ENCODE data around the gene PDLIM1. TPM values are rescaled to one million over a fixed set of nuclear protein-coding genes. Genes with fewer than 3 reads are reported as not detected.

The PDLIM1 gene
- polyA plus RNA-seq, 1 donor (not counting 4 experiments of a cell fraction or from before 2014, with no cell fraction given): 298 TPM

- no peak for DNase-seq (ENCODE audit: low read depth, low spot score)
- Histone ChIP-seq H3K9me1 (ENCODE audit: control insufficient read depth, extremely low read depth, insufficient read depth, low read length) (no peaks in the 10 kb centered on the region), H3K36me3 (ENCODE audit: control insufficient read depth in 2 of 2, extremely low read depth in 1 of 2, insufficient read depth in 2 of 2, low read length in 2 of 2) (no peaks in the 10 kb centered on the region), H3K4me1 (ENCODE audit: control insufficient read depth, extremely low read depth, insufficient read depth, low read length) (no peaks in the 10 kb centered on the region), H4K20me1 (ENCODE audit: control insufficient read depth, extremely low read depth, insufficient read depth, low read length) (no peaks in the 10 kb centered on the region), H2AFZ (ENCODE audit: control insufficient read depth, low read length) (no peak overlapping the region), H3K9me3 (ENCODE audit: control insufficient read depth, low read depth, low read length) (no peaks in the 10 kb centered on the region), H3K4me2 (ENCODE audit: control insufficient read depth, extremely low read depth, insufficient read depth, low read depth, low read length) (no peak overlapping the region), H3K4me3 (ENCODE audit: control insufficient read depth in 2 of 3, extremely low read depth in 1 of 3, insufficient read depth in 2 of 3, low read depth in 1 of 3, low read length in 3 of 3) (no peak overlapping the region), H3K27ac (ENCODE audit: control insufficient read depth, insufficient read depth, low read length) (no peak overlapping the region), H3K9ac (ENCODE audit: control insufficient read depth, extremely low read depth, insufficient read depth, low read length) (no peak overlapping the region), H3K79me2 (ENCODE audit: control insufficient read depth, insufficient read depth, low read length) (no peaks in the 10 kb centered on the region), H3K27me3 (ENCODE audit: control insufficient read depth, extremely low read depth, insufficient read depth, low read length) (peaks cover 4% of the 10 kb centered on the region)
- no peak for FAIRE-seq
- TF ChIP-seq CTCF (optimal IDR thresholded peaks at IDR 0.05 in 1 of 3, IDR thresholded peaks at IDR 0.05 in 1 of 3, conservative IDR thresholded peaks at IDR 0.05 in 1 of 3; ENCODE audit: extremely low read depth in 1 of 3, insufficient read depth in 2 of 3, low read length in 3 of 3) (no peak), EZH2 (IDR thresholded peaks at IDR 0.05; ENCODE audit: low read length) (no peak)
- dilution Hi-C loops (cut with MboI; ENCODE audit: extremely low pct_ligation_motif_present, low sequenced_read_pairs): no loop called here
These were observed 24.7 kb upstream of the PDLIM1 start for GRCh38 chr10:95315509-95315908.

- FAIRE-seq (no peak), DNase-seq (ENCODE audit: low read depth, low spot score) (no peak)
- H3K9ac ChIP-seq (ENCODE audit: control insufficient read depth, extremely low read depth, insufficient read depth, low read length): no peak overlapping the region
- H3K27ac ChIP-seq (ENCODE audit: control insufficient read depth, insufficient read depth, low read length): no peak overlapping the region
- no peaks in the 10 kb centered on the region for H3K36me3 ChIP-seq (ENCODE audit: control insufficient read depth in 2 of 2, extremely low read depth in 1 of 2, insufficient read depth in 2 of 2, low read length in 2 of 2)
- no peaks in the 10 kb centered on the region for H3K9me3 ChIP-seq (ENCODE audit: control insufficient read depth, low read depth, low read length)
- TF ChIP-seq CTCF (optimal IDR thresholded peaks at IDR 0.05 in 1 of 3, IDR thresholded peaks at IDR 0.05 in 1 of 3, conservative IDR thresholded peaks at IDR 0.05 in 1 of 3; ENCODE audit: extremely low read depth in 1 of 3, insufficient read depth in 2 of 3, low read length in 3 of 3) (no peak), EZH2 (IDR thresholded peaks at IDR 0.05; ENCODE audit: low read length) (no peak)
- H3K4me1 ChIP-seq (ENCODE audit: control insufficient read depth, extremely low read depth, insufficient read depth, low read length): no peaks in the 10 kb centered on the region
- no peak overlapping the region for H3K4me3 ChIP-seq (ENCODE audit: control insufficient read depth in 2 of 3, extremely low read depth in 1 of 3, insufficient read depth in 2 of 3, low read depth in 1 of 3, low read length in 3 of 3)
- H4K20me1 ChIP-seq (ENCODE audit: control insufficient read depth, extremely low read depth, insufficient read depth, low read length): no peaks in the 10 kb centered on the region
- no peaks in the 10 kb centered on the region for H3K79me2 ChIP-seq (ENCODE audit: control insufficient read depth, insufficient read depth, low read length)
- no peak overlapping the region for H2AFZ ChIP-seq (ENCODE audit: control insufficient read depth, low read length)
- H3K4me2 ChIP-seq (ENCODE audit: control insufficient read depth, extremely low read depth, insufficient read depth, low read depth, low read length): no peak overlapping the region
- dilution Hi-C loops (cut with MboI; ENCODE audit: extremely low pct_ligation_motif_present, low sequenced_read_pairs): no loop called here
- H3K27me3 ChIP-seq (ENCODE audit: control insufficient read depth, extremely low read depth, insufficient read depth, low read length): peaks cover 4% of the 10 kb centered on the region
- no peaks in the 10 kb centered on the region for H3K9me1 ChIP-seq (ENCODE audit: control insufficient read depth, extremely low read depth, insufficient read depth, low read length)
These were observed 23.6 kb upstream of the PDLIM1 start for GRCh38 chr10:95314192-95314918.

Measured in keratinocyte (primary cell).